NB4 (cell line): ENCODE measurements around the gene NKX3-2.

Experiments
- MYC ChIP-seq: IDR thresholded peaks from 2 replicates; pipeline ENCODE4 v1.6.1; 2011; ENCODE audit warnings: low read depth, low read length
- TF ChIP-seq, protein P1 (sequence below): IDR thresholded peaks from one replicate; pipeline ENCODE4 v1.5.1; 2012; ENCODE audit warnings: low read depth, low read length

DNA sequence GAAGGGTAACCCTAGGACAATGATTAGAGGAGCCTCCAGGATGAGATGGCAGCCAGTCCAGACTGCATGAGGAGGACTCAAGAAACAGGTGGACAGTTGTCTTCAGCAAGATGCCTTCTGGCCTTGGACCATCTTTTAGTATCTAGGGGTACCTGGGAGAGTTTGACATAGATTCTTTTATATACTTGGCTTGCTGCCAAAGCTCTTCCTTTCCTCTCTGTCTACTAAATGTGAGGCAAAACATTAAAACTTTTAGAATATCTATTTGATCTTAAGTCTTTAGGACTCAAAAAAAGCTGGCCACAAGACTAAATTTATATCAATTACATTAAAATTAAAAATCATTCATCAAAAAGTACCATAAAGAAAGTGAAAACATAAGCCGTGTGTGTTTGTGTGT is 18.6 kb upstream of the NKX3-2 start:
- TF ChIP-seq MYC = no peak
- TF ChIP-seq, protein P1, sequence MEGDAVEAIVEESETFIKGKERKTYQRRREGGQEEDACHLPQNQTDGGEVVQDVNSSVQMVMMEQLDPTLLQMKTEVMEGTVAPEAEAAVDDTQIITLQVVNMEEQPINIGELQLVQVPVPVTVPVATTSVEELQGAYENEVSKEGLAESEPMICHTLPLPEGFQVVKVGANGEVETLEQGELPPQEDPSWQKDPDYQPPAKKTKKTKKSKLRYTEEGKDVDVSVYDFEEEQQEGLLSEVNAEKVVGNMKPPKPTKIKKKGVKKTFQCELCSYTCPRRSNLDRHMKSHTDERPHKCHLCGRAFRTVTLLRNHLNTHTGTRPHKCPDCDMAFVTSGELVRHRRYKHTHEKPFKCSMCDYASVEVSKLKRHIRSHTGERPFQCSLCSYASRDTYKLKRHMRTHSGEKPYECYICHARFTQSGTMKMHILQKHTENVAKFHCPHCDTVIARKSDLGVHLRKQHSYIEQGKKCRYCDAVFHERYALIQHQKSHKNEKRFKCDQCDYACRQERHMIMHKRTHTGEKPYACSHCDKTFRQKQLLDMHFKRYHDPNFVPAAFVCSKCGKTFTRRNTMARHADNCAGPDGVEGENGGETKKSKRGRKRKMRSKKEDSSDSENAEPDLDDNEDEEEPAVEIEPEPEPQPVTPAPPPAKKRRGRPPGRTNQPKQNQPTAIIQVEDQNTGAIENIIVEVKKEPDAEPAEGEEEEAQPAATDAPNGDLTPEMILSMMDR = no peak
